K562 (cell line): ENCODE results near the gene NMB. TPM values are rescaled to one million over a fixed set of nuclear protein-coding genes. Genes with fewer than 3 reads are reported as not detected.

Source experiments
- ATAC-seq: fragments of 200-7000 bp; cut with Tn5 transposase; 3 replicates; pipeline ENCODE4 v1.9.1; 2020; ENCODE audit warnings: moderate library complexity
- BruUV-seq: library from RNA; stranded (reverse); fragments of 400-500 nt; replicated peaks from 2 replicates; lab custom pipeline; 2021; lab: Mats Ljungman, UMichigan
- CTCF ChIA-PET: fragments of 300-600 bp; formaldehyde crosslinking; extraction: SDS; loops from one replicate; lab custom pipeline; 2021; ENCODE audit warnings: low intra/inter-chr PET ratio; lab: Yijun Ruan, JAX
- POLR2A ChIA-PET: fragments of 300-600, 350-650 bp; sonication (Branson Sonifier 250); formaldehyde crosslinking; extraction: SDS; loops from one replicate; lab custom pipeline; 2021; ENCODE audit warnings: antibody characterized with exemption, inconsistent platforms; lab: Yijun Ruan, JAX
- DNase-seq, 4 experiments: peaks; one replicate each; pipeline versions ENCODE4 v3.0.0 to v3.0.0-alpha.2; 2011 to 2018; ENCODE audit warnings: low spot score in 3 of 4, mixed read lengths in 3 of 4; ENCODE audit errors: extremely low read depth in 1 of 4
- FAIRE-seq: peaks from 2 replicates; lab custom pipeline; 2011; peaks lifted over from hg19 to GRCh38; lab: Jason Lieb, UNC
- H2AFZ ChIP-seq: 2 replicates; pipeline ENCODE4 v1.6.0; 2011; ENCODE audit warnings: low read depth, low read length, control low read depth, inconsistent platforms
- H3K27ac ChIP-seq: fragments of 200-600 bp; 3 replicates; pipeline ENCODE4 v1.8.0; 2011; ENCODE audit warnings: low read depth, mild to moderate bottlenecking, control low read depth, inconsistent platforms, low read length, moderate library complexity, mixed read lengths; ENCODE audit errors: extremely low read depth
- H3K27me3 ChIP-seq, 2 experiments: fragments of 300-600 bp in 1 of 2; 2 replicates in 1 of 2; 3 replicates in 1 of 2; pipeline versions ENCODE4 v1.6.0 to v1.8.0; 2011; ENCODE audit warnings: inconsistent platforms in 2 of 2, low read length in 2 of 2, mild to moderate bottlenecking in 1 of 2, mixed read lengths in 1 of 2, moderate library complexity in 1 of 2; ENCODE audit not compliant: control insufficient read depth in 2 of 2, insufficient read depth in 2 of 2
- H3K36me3 ChIP-seq: fragments of 300-600 bp; 3 replicates; pipeline ENCODE4 v1.8.0; 2011; ENCODE audit warnings: mild to moderate bottlenecking, low read length, inconsistent platforms; ENCODE audit not compliant: control insufficient read depth, insufficient read depth
- H3K4me1 ChIP-seq, 2 experiments: fragments of 200-600 bp in 1 of 2; replicated peaks in 1 of 2; 2 replicates in 1 of 2; 3 replicates in 1 of 2; pipeline versions ENCODE4 v1.5.1 to v1.8.0; 2011; ENCODE audit warnings: inconsistent platforms in 2 of 2, low read length in 2 of 2, mild to moderate bottlenecking in 1 of 2, mixed read lengths in 1 of 2, moderate library complexity in 1 of 2; ENCODE audit not compliant: control insufficient read depth in 2 of 2, insufficient read depth in 2 of 2
- H3K4me2 ChIP-seq: 2 replicates; pipeline ENCODE4 v1.6.1; 2011; ENCODE audit warnings: low read length, control low read depth, inconsistent platforms, mixed read lengths; ENCODE audit not compliant: insufficient read depth
- H3K4me3 ChIP-seq: fragments of 200-600 bp; sonication (generic), shearing (Covaris generic); 2 replicates; pipeline ENCODE4 v1.5.1; 2016; ENCODE audit warnings: control low read depth, inconsistent platforms
- H3K79me2 ChIP-seq: fragments of 200-600 bp; 3 replicates; pipeline ENCODE4 v1.8.0; 2011; ENCODE audit warnings: low read length, inconsistent platforms; ENCODE audit not compliant: control insufficient read depth, insufficient read depth
- H3K9ac ChIP-seq, 2 experiments: 2 replicates each; pipeline versions ENCODE4 v1.6.0 to v1.6.1; 2011; ENCODE audit warnings: low read depth in 2 of 2, low read length in 2 of 2, control low read depth in 1 of 2, inconsistent platforms in 1 of 2, mild to moderate bottlenecking in 1 of 2, mixed read lengths in 1 of 2; ENCODE audit not compliant: insufficient read depth in 1 of 2
- H3K9me1 ChIP-seq: one replicate; pipeline ENCODE4 v1.6.0; 2011; ENCODE audit warnings: inconsistent platforms, mild to moderate bottlenecking, low read length, moderate library complexity; ENCODE audit not compliant: control insufficient read depth, insufficient read depth
- H3K9me3 ChIP-seq: replicated peaks from 2 replicates; pipeline ENCODE4 v1.5.1; 2011; ENCODE audit warnings: low read depth, low read length, inconsistent platforms; ENCODE audit not compliant: control insufficient read depth, insufficient read depth
- H4K20me1 ChIP-seq: replicated peaks from 2 replicates; pipeline ENCODE4 v1.6.1; 2011; ENCODE audit warnings: low read length, inconsistent platforms, mixed read lengths; ENCODE audit not compliant: control insufficient read depth, insufficient read depth
- EHMT2 ChIP-seq: fragments of 450-650 bp; IDR thresholded peaks from 2 replicates; pipeline ENCODE4 v1.6.1; 2018; ENCODE audit warnings: antibody characterized with exemption
- MCM3 ChIP-seq: fragments of 450-650 bp; IDR thresholded peaks from 2 replicates; pipeline ENCODE4 v1.6.1; 2016
- MTA1 ChIP-seq: fragments of 450-650 bp; IDR thresholded peaks from 2 replicates; pipeline ENCODE4 v1.6.1; 2017; ENCODE audit warnings: borderline replicate concordance
- NFATC3 ChIP-seq: fragments of 450-650 bp; IDR thresholded peaks from 2 replicates; pipeline ENCODE4 v1.6.1; 2017; ENCODE audit warnings: mild to moderate bottlenecking
- POU5F1 ChIP-seq: fragments of 150-350 bp; IDR thresholded peaks from 2 replicates; pipeline ENCODE4 v1.6.1; 2014; ENCODE audit warnings: borderline replicate concordance, low read length, low read depth, mild to moderate bottlenecking; ENCODE audit not compliant: partially characterized antibody
- PRPF4 ChIP-seq: fragments of 200-400 bp; formaldehyde crosslinking; IDR thresholded peaks from one replicate; pipeline ENCODE4 v1.6.1; 2017; ENCODE audit warnings: low read length, low read depth, mild to moderate bottlenecking; ENCODE audit not compliant: insufficient read depth, poor library complexity, severe bottlenecking
- RCOR1 ChIP-seq, 2 experiments: IDR thresholded peaks; 2 replicates each; pipeline ENCODE4 v1.6.1; 2012; ENCODE audit warnings: low read depth in 2 of 2, low read length in 2 of 2, borderline replicate concordance in 1 of 2, improper control_type of control experiment in 1 of 2
- WGBS: fragments of 100-300 bp; shearing (Covaris generic); methylation state at CpG from one replicate; pipeline ENCODE4 v1.1.6; 2016; ENCODE audit warnings: low coverage, mixed read lengths; ENCODE audit not compliant: insufficient coverage; ENCODE audit errors: missing lambda C conversion rate; 5-methylcytosine and 5-hydroxymethylcytosine counted together
- in situ Hi-C: fragments of 300-500 bp; cut with MboI; formaldehyde crosslinking; loops from 4 replicates; pipeline ENCODE4 v1.15.0; 2018; ENCODE audit warnings: inconsistent platforms, mixed read lengths
- intact Hi-C: fragments of 100-400 bp; cut with micrococcal nuclease; formaldehyde crosslinking; loops from 2 replicates; pipeline ENCODE4 v1.14.2; 2022
- polyA plus RNA-seq, 8 experiments: library from polyadenylated mRNA; depleted of rRNA in 4 of 8; stranded (reverse) in 5 of 8; unstranded in 3 of 8; fragments of >200 nt; fragmentation: Nextera tagmentation in 2 of 8; fragmentation: Illumina TruSeq in 1 of 8; extraction: Ambion mirVana in 2 of 8; extraction: Trizol in 1 of 8; gene quantifications; 2 replicates each; pipeline versions ENCODE4 v1.2.1 to v1.2.3, GENCODE V29; 2011 to 2014; ENCODE audit warnings: inconsistent platforms in 1 of 8, missing spikeins in 1 of 8
- total RNA-seq, 7 experiments: library from RNA; depleted of rRNA in 6 of 7; stranded (reverse); fragments of >200 nt in 6 of 7; fragmentation: Illumina TruSeq in 2 of 7; extraction: Trizol in 2 of 7; gene quantifications; 2 replicates each; pipeline versions ENCODE4 v1.2.1 to v1.2.3, GENCODE V29; 2011 to 2021; ENCODE audit warnings: low replicate concordance in 1 of 7

The NMB gene
- total and polyA plus RNA-seq, 9 of the 15 experiments (the other 6 are each of a cell fraction or from before 2014, with no cell fraction given), result 0.06 to 0.16 (median 0.09) TPM; not detected in 5

DNA sequence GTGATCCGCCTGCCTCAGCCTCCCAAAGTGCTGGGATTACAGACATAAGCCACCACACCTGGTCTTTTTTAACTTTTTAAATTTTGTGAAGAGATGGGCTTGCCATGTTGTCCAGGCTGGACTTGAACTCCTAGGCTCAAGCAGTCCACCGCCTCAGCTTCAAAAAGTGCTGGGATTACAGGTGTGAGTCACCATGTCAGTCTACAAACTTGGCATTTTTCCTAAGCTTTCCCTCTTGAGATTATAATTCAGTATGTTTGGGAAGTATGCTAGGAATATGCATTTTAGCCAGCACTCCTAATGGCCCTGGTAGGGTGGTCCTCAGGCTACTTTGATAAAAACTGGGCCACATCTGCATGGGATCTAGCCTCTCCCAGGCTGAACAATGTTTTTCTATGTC lies 8.3 kb downstream of the NMB start:
- no peak overlapping the region for H3K4me3 ChIP-seq
- intact Hi-C loops, result no loop called here
- TF ChIP-seq MTA1, result no peak
- TF ChIP-seq PRPF4, result no peak
- TF ChIP-seq POU5F1, result no peak
- no peaks in the 10 kb centered on the region for H3K9me3 ChIP-seq
- H3K27ac ChIP-seq, result no peak overlapping the region
- H2AFZ ChIP-seq, result no peak overlapping the region
- 88% methylated on average over 2 of the region's 2 CpGs for WGBS
- H3K4me2 ChIP-seq, result no peak overlapping the region
- no peaks in the 10 kb centered on the region for H3K27me3 ChIP-seq
- BruUV-seq, result no TSS peak
- peaks cover 20 to 22% of the 10 kb centered on the region in 2 experiments; a peak in 4 of 5 replicates for H3K4me1 ChIP-seq
- peaks cover 17% of the 10 kb centered on the region for H3K79me2 ChIP-seq
- H3K9me1 ChIP-seq, result peaks cover 9% of the 10 kb centered on the region
- no peaks in the 10 kb centered on the region; the same call in 1 of the 2 replicates for H4K20me1 ChIP-seq
- peaks cover 70% of the 10 kb centered on the region for H3K36me3 ChIP-seq
- ChIA-PET POLR2A (interaction anchor here (1.6 to 2.5 kb wide), 2 partner anchors 12 to 18 kb away, joined by 5 to 11 read pairs; no protein-coding TSS in a partner anchor), CTCF (no interaction called here)
- DNase-seq (no peak), ATAC-seq (no peak), FAIRE-seq (no peak)
- in situ Hi-C loops, result no loop called here
- H3K9ac ChIP-seq, result no peak overlapping the region

DNA sequence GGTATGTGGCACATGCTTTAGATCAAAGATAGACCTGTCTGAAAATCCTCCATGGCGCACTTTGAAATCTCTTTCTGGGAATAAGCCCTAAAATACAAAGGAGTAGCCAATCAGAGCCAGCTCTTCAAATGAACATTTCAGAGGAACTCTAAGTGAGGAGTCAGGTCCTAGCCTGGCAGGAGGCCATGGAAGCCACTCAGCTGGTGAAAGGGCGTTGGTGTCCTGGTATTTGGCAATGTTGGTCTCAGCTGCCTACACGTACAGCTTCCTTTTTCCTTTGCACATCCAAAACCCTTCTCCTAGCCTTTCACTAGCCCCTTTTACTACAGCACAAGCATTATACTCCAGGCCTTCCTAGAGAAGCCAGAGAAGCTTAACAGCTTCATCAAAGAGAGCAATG lies 9.5 kb downstream of the NMB start:
- no peak for FAIRE-seq
- CTCF ChIA-PET, result no interaction called here
- 79% methylated on average over 3 of the region's 3 CpGs for WGBS
- TF ChIP-seq MCM3 (no peak), EHMT2 (no peak), RCOR1 (IDR thresholded peaks at IDR 0.05; ENCODE audit: borderline replicate concordance in 1 of 2, low read depth in 2 of 2, low read length in 2 of 2) (no peak), NFATC3 (no peak)

More for the DNA sequence above, 9.5 kb downstream of the NMB start:
- peaks cover 13 to 20% of the 10 kb centered on the region in 2 experiments; a peak in 4 of 5 replicates for H3K4me1 ChIP-seq
- no peak overlapping the region for H3K27ac ChIP-seq
- H3K9me1 ChIP-seq, result peaks cover 9% of the 10 kb centered on the region
- no peak overlapping the region for H2AFZ ChIP-seq
- H3K9me3 ChIP-seq, result no peaks in the 10 kb centered on the region
- H4K20me1 ChIP-seq, result no peaks in the 10 kb centered on the region; the same call in 1 of the 2 replicates
- POLR2A ChIA-PET, result interaction anchor here (0.5 to 2.5 kb wide), 7 partner anchors 8 to 184 kb away, joined by 3 to 11 read pairs (median 4); no protein-coding TSS in a partner anchor
- no peak overlapping the region for H3K9ac ChIP-seq
- H3K27me3 ChIP-seq, result no peaks in the 10 kb centered on the region
- BruUV-seq, result no TSS peak
- H3K4me3 ChIP-seq, result no peak overlapping the region
- no peak overlapping the region for H3K4me2 ChIP-seq
- H3K79me2 ChIP-seq, result peaks cover 11% of the 10 kb centered on the region
- intact Hi-C loops, result no loop called here
- DNase-seq (no peak), ATAC-seq (no peak)
- in situ Hi-C loops, result no loop called here
- H3K36me3 ChIP-seq, result peaks cover 77% of the 10 kb centered on the region
